ENCODE results near the gene SETD6. TPM values are rescaled to one million over a fixed set of nuclear protein-coding genes. Genes with fewer than 3 reads are reported as not detected.
"Not testable (repeated sequence)": the region's sequence is repeated elsewhere in the genome, so short reads cannot be mapped to it uniquely, and the experiment has no call there.

The SETD6 gene
- total RNA-seq, 1 donor from 2014 or later, result 34.4 TPM

GRCh38 chr16:58485184-58485887, 30.0 kb upstream of the SETD6 start:
- H3K36me3 Mint-ChIP-seq (ENCODE audit: low read depth), result no peaks in the 10 kb centered on the region
- intact Hi-C loops (cut with micrococcal nuclease), result no loop called here

GRCh38 chr16:58487566-58488351, 27.6 kb upstream of the SETD6 start:
- Mint-ChIP-seq H3K9me3 (no peaks in the 10 kb centered on the region), H3K4me1 (no peaks in the 10 kb centered on the region), H3K36me3 (ENCODE audit: low read depth) (no peaks in the 10 kb centered on the region), H3K4me3 (no peak overlapping the region), H3K27me3 (peaks cover 2% of the 10 kb centered on the region), H3K27ac (no peak overlapping the region)
- peak; percentile 91 for DNase-seq
- intact Hi-C loops (cut with micrococcal nuclease), result loop anchor here (1.0 kb wide), 2 partner anchors 151 to 269 kb away; no protein-coding TSS in a partner anchor

More at GRCh38 chr16:58485184-58485887, 30.0 kb upstream of the SETD6 start:
- Mint-ChIP-seq H3K27ac (no peak overlapping the region), H3K27me3 (peaks cover 2% of the 10 kb centered on the region), H3K4me1 (no peaks in the 10 kb centered on the region), H3K9me3 (no peaks in the 10 kb centered on the region), H3K4me3 (no peak overlapping the region)
- DNase-seq, result no peak

- intact Hi-C loops (cut with micrococcal nuclease), result no loop called here
- no peak for DNase-seq
- no peak overlapping the region for H3K27ac Mint-ChIP-seq
- no peaks in the 10 kb centered on the region for H3K36me3 Mint-ChIP-seq (ENCODE audit: low read depth)
- no peak overlapping the region for H3K4me3 Mint-ChIP-seq
- H3K27me3 Mint-ChIP-seq, result peaks cover 2% of the 10 kb centered on the region
- H3K4me1 Mint-ChIP-seq, result no peaks in the 10 kb centered on the region
- H3K9me3 Mint-ChIP-seq, result no peaks in the 10 kb centered on the region
Measured at GRCh38 chr16:58488531-58488930, 26.8 kb upstream of the SETD6 start.

GRCh38 chr16:58490065-58490464, 25.3 kb upstream of the SETD6 start:
- Mint-ChIP-seq H3K9me3 (no peaks in the 10 kb centered on the region), H3K4me3 (no peak overlapping the region), H3K27ac (no peak overlapping the region), H3K36me3 (ENCODE audit: low read depth) (no peaks in the 10 kb centered on the region), H3K27me3 (peaks cover 2% of the 10 kb centered on the region), H3K4me1 (peaks cover 2% of the 10 kb centered on the region)
- intact Hi-C loops (cut with micrococcal nuclease), result no loop called here
- no peak for DNase-seq

GRCh38 chr16:58490539-58490938, 24.8 kb upstream of the SETD6 start:
- H3K9me3 Mint-ChIP-seq; H3K27ac Mint-ChIP-seq; intact Hi-C loops (cut with micrococcal nuclease); H3K4me1 Mint-ChIP-seq; H3K27me3 Mint-ChIP-seq; DNase-seq; H3K4me3 Mint-ChIP-seq; H3K36me3 Mint-ChIP-seq (ENCODE audit: low read depth): not testable (repeated sequence)

- no peaks in the 10 kb centered on the region for H3K36me3 Mint-ChIP-seq (ENCODE audit: low read depth)
- no peaks in the 10 kb centered on the region for H3K9me3 Mint-ChIP-seq
- no peak overlapping the region for H3K4me3 Mint-ChIP-seq
- intact Hi-C loops (cut with micrococcal nuclease), result no loop called here
- DNase-seq, result no peak
- no peaks in the 10 kb centered on the region for H3K27me3 Mint-ChIP-seq
- H3K27ac Mint-ChIP-seq, result no peak overlapping the region
- H3K4me1 Mint-ChIP-seq, result peaks cover 7% of the 10 kb centered on the region
Measured at GRCh38 chr16:58492066-58492465, 23.3 kb upstream of the SETD6 start.

- Mint-ChIP-seq H3K4me3 (no peak overlapping the region), H3K9me3 (no peaks in the 10 kb centered on the region), H3K36me3 (ENCODE audit: low read depth) (no peaks in the 10 kb centered on the region), H3K4me1 (peaks cover 7% of the 10 kb centered on the region), H3K27ac (no peak overlapping the region), H3K27me3 (no peaks in the 10 kb centered on the region)
- DNase-seq, result no peak
- intact Hi-C loops (cut with micrococcal nuclease), result no loop called here
Measured at GRCh38 chr16:58492735-58493134, 22.6 kb upstream of the SETD6 start.

GRCh38 chr16:58493756-58494431, 21.4 kb upstream of the SETD6 start:
- Mint-ChIP-seq H3K4me3 (no peak overlapping the region), H3K27me3 (no peaks in the 10 kb centered on the region), H3K9me3 (no peaks in the 10 kb centered on the region), H3K27ac (peak overlapping the region; percentile 45), H3K4me1 (peaks cover 7% of the 10 kb centered on the region), H3K36me3 (ENCODE audit: low read depth) (no peaks in the 10 kb centered on the region)
- no peak for DNase-seq
- intact Hi-C loops (cut with micrococcal nuclease), result loop anchor here (2.0 kb wide), 2 partner anchors 101 to 239 kb away; partner anchors contain the start of gene GINS3

GRCh38 chr16:58494981-58495520, 20.3 kb upstream of the SETD6 start:
- peaks cover 7% of the 10 kb centered on the region for H3K4me1 Mint-ChIP-seq
- H3K9me3 Mint-ChIP-seq, result no peaks in the 10 kb centered on the region
- peak overlapping the region; percentile 45 for H3K4me3 Mint-ChIP-seq
- peak overlapping the region; percentile 85 for H3K27ac Mint-ChIP-seq
- H3K27me3 Mint-ChIP-seq, result no peaks in the 10 kb centered on the region
- intact Hi-C loops (cut with micrococcal nuclease), result loop anchor here (2.0 kb wide), 2 partner anchors 102 to 238 kb away; partner anchors contain the start of gene GINS3
- no peaks in the 10 kb centered on the region for H3K36me3 Mint-ChIP-seq (ENCODE audit: low read depth)
- peak; percentile 92 for DNase-seq

GRCh38 chr16:58495521-58496331, 19.6 kb upstream of the SETD6 start:
- Mint-ChIP-seq H3K36me3 (ENCODE audit: low read depth) (no peaks in the 10 kb centered on the region), H3K4me3 (peak overlapping the region; percentile 45), H3K9me3 (no peaks in the 10 kb centered on the region), H3K4me1 (peaks cover 10% of the 10 kb centered on the region), H3K27ac (peak overlapping the region; percentile 85), H3K27me3 (peaks cover 3% of the 10 kb centered on the region)
- intact Hi-C loops (cut with micrococcal nuclease), result loop anchor here (2.0 kb wide), 2 partner anchors 103 to 237 kb away; partner anchors contain the start of gene GINS3
- no peak for DNase-seq

- Mint-ChIP-seq H3K4me1 (peaks cover 14% of the 10 kb centered on the region), H3K36me3 (ENCODE audit: low read depth) (no peaks in the 10 kb centered on the region), H3K4me3 (no peak overlapping the region), H3K27me3 (peaks cover 4% of the 10 kb centered on the region), H3K9me3 (no peaks in the 10 kb centered on the region), H3K27ac (no peak overlapping the region)
- intact Hi-C loops (cut with micrococcal nuclease), result no loop called here
- no peak for DNase-seq
Measured at GRCh38 chr16:58497468-58497867, 17.8 kb upstream of the SETD6 start.

- H3K4me3 Mint-ChIP-seq, result no peak overlapping the region
- peaks cover 14% of the 10 kb centered on the region for H3K4me1 Mint-ChIP-seq
- no peaks in the 10 kb centered on the region for H3K9me3 Mint-ChIP-seq
- H3K36me3 Mint-ChIP-seq (ENCODE audit: low read depth), result no peaks in the 10 kb centered on the region
- DNase-seq, result no peak
- intact Hi-C loops (cut with micrococcal nuclease), result no loop called here
- H3K27ac Mint-ChIP-seq, result no peak overlapping the region
- H3K27me3 Mint-ChIP-seq, result peaks cover 4% of the 10 kb centered on the region
Measured at GRCh38 chr16:58497935-58498334, 17.4 kb upstream of the SETD6 start.
